HCT116 (cell line): ENCODE results near the gene AQP12B.

Experiments used
- CTCF ChIP-seq, 3 experiments: fragments of 200-600 bp in 1 of 3; sonication (generic) in 1 of 3; IDR thresholded peaks in 2 of 3; conservative IDR thresholded peaks in 1 of 3; 2 replicates each; pipeline ENCODE4 v1.5.1; 2012 to 2017; ENCODE audit warnings: low read depth in 2 of 3, low read length in 2 of 3, antibody characterized with exemption in 1 of 3, borderline replicate concordance in 1 of 3, control low read depth in 1 of 3, mild to moderate bottlenecking in 1 of 3, mixed read lengths in 1 of 3, mixed run types in 1 of 3, moderate library complexity in 1 of 3; ENCODE audit not compliant: insufficient read depth in 1 of 3
- EGR1 ChIP-seq: IDR thresholded peaks from 2 replicates; pipeline ENCODE4 v1.6.1; 2012; ENCODE audit warnings: low read depth
- EZH2phosphoT487 ChIP-seq: fragments of 200-600 bp; IDR thresholded peaks from 2 replicates; pipeline ENCODE4 v1.6.1; 2018; ENCODE audit warnings: antibody characterized with exemption, borderline replicate concordance
- JUND ChIP-seq: IDR thresholded peaks from 2 replicates; pipeline ENCODE4 v1.6.1; 2012
- POLR2A ChIP-seq: IDR thresholded peaks from 2 replicates; pipeline ENCODE4 v1.7.0; 2011; ENCODE audit warnings: borderline replicate concordance; ENCODE audit not compliant: insufficient read depth, insufficient read length; ENCODE audit errors: extremely low read depth
- POLR2AphosphoS5 ChIP-seq: IDR thresholded peaks from 2 replicates; pipeline ENCODE4 v1.6.1; 2011; ENCODE audit warnings: mild to moderate bottlenecking, low read depth, low read length, moderate library complexity
- REST ChIP-seq: IDR thresholded peaks from 2 replicates; pipeline ENCODE4 v1.6.1; 2012; ENCODE audit warnings: low read depth
- SP1 ChIP-seq: IDR thresholded peaks from 2 replicates; pipeline ENCODE4 v1.6.1; 2012; ENCODE audit warnings: low read depth
- TF ChIP-seq, protein P1 (sequence below): IDR thresholded peaks from 2 replicates; pipeline ENCODE4 v1.6.1; 2012

DNA sequence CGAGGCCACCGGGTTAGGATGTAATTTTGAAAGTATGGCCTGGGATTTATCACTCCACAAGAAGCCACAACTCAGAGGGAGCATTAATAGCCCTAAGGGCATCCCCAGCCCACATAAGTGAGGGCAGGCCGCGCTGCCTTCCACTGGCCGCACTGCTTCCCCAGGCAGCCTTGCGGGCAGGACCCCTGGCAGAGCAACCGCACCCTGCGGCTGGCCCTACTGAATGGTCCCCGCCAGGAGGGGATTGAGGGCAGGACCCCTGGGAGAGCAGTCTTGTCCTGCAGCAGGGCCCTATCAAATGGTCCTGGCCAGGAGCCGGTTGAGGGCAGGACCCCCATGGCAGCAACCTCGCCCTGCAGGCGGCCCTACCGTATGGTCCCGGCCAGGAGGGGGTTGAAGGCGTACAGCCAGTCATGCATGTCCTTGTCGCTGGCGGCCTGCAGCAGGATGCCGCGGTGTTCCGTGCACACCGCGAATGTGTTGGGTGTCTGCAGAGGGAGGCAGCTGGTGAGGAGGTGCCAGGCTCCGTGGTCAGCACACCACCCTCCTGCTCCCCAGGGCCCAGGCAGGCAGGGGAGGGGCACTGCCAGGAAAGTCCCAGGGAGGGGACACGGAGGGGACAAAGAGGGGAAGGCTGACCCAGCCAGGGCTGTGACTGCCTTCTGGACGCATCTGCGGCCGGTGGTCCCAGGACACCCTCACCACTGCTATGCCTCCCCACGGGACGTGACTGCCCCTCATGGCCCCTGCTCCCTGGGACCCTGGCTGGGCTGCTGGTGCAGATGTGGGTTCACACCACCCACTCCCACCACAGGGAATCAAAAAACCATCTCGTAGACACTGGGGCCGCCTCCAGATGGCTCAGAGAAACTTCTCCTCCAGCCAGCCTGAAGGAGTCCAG is 35.2 kb upstream of the AQP12B start:
- TF ChIP-seq CTCF (IDR thresholded peaks at IDR 0.05 in 2 of 3, conservative IDR thresholded peaks at IDR 0.05 in 1 of 3; ENCODE audit: borderline replicate concordance in 1 of 3, insufficient read depth in 1 of 3, low read depth in 2 of 3, low read length in 2 of 3) (no peak), JUND (no peak), REST (no peak), EGR1 (no peak), POLR2A (no peak), POLR2AphosphoS5 (no peak), SP1 (no peak), EZH2phosphoT487 (no peak)
- TF ChIP-seq, protein P1, sequence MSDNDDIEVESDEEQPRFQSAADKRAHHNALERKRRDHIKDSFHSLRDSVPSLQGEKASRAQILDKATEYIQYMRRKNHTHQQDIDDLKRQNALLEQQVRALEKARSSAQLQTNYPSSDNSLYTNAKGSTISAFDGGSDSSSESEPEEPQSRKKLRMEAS = no peak
